Right lung (tissue), 5 donors: Measurements from ENCODE around the gene ZNF555. TPM values are rescaled to one million over a fixed set of nuclear protein-coding genes. Genes with fewer than 3 reads are reported as not detected.
"Not testable (repeated sequence)": the region's sequence is repeated elsewhere in the genome, so short reads cannot be mapped to it uniquely, and the experiment has no call there.

ENCODE experiments used
- DNase-seq, 2 donors: peaks; one replicate each; pipeline ENCODE4 v3.0.0-alpha.2; 2013
- polyA plus RNA-seq, 5 donors: library from polyadenylated mRNA; unstranded; fragments of 120-200 nt; gene quantifications; one replicate each; pipeline versions ENCODE4 v1.2.1 to v1.2.3, GENCODE V29; 2013; ENCODE audit warnings: inconsistent platforms in 1 of 5, low replicate concordance in 1 of 5; ENCODE audit not compliant: insufficient read length in 5 of 5, insufficient read depth in 1 of 5

Gene ZNF555
- polyA plus RNA-seq, 5 donors: 8.1 to 12.9 (median 9.4) TPM

GRCh38 chr19:2806736-2807378 is 34.4 kb upstream of the ZNF555 start:
- DNase-seq: no peak

- no peak for DNase-seq
Observed at GRCh38 chr19:2807379-2808128, 33.7 kb upstream of the ZNF555 start.

DNA sequence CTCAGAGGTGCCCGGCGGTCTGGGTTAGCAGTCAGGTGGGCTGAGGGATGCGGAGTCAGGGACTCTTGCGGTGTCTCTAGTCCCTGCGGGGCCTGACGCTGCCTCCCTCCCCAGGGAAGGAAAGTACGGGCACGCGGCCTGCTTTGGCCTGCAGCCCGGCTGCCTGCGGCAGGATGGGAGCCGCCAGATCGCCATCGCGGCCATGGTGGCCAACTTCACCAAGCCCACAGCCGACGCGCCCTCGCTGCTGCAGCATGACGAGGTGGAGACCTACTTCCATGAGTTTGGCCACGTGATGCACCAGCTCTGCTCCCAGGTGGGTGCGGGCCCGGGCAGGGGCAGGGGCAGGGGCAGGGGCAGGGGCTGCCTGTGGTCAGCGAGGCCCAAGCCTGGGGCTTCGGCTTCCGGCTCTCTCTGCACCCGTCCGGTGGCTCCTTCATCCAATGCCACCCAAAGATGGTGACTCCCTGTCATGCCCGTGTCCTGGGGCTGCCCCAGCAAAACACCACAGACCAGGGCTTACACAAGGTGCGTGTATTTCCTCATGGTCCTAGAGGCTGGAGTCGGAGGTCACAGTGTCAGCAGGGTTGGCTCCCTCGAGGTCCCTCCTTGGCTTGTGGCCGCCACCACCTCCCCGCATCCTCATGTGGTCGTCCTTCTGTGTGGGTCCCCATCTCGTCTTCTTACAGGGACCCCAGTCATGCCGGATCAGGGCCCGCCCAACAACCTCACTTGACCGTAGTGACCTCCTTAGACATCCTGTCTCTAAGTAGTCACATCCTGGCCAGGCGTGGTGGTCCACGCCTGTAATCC is 32.9 kb upstream of the ZNF555 start:
- no peak for DNase-seq

DNA sequence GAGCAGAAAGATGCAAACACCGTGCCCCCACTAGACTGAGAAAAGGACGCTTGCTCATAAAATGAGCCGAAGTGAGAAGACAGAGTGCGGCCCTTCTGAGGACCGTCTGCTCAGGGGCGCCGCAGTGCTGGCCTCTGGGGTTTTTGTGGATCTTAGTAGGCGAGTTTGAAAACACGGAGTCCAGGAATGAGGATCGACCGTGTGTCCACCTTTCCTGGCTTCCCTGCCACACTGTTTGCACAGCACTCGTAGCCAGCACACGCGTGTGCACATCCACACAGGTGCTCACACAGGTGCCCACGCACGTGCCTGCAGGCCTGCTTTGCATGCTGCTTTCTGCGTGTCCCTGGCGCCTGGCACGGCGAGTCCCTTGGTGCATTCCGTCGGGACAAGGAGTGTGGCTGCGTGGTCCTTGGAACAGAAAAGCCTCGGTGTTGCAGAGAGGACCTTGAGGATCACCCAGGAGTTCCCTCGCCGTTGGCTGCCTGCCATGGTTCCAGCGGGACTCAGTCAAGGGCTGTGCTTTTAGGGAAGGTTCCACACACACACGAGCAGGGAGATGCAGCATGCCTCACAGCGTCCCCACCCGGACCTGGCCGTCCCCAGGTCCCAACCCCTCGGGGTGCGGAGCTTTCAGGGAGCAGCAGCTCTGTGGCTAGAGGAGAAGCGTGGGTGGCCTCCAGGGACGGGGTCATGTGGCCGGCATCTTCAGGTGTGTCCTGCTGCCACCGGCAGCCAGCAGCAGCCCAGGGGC is 31.7 kb upstream of the ZNF555 start:
- DNase-seq: no peak

- no peak for DNase-seq
Observed at GRCh38 chr19:2810141-2811091, 30.9 kb upstream of the ZNF555 start.

GRCh38 chr19:2811221-2811722 is 30.0 kb upstream of the ZNF555 start:
- no peak for DNase-seq

GRCh38 chr19:2811735-2812413 is 29.4 kb upstream of the ZNF555 start:
- no peak for DNase-seq

- no peak for DNase-seq
Observed at GRCh38 chr19:2812414-2813234, 28.7 kb upstream of the ZNF555 start.

- DNase-seq: peak in 1 of 2 donors; percentile 4
Observed at GRCh38 chr19:2813235-2814160, 27.8 kb upstream of the ZNF555 start.

- DNase-seq: no peak
Observed at GRCh38 chr19:2814426-2814825, 26.8 kb upstream of the ZNF555 start.

- DNase-seq: no peak
Observed at GRCh38 chr19:2815191-2815614, 26.1 kb upstream of the ZNF555 start.

DNA sequence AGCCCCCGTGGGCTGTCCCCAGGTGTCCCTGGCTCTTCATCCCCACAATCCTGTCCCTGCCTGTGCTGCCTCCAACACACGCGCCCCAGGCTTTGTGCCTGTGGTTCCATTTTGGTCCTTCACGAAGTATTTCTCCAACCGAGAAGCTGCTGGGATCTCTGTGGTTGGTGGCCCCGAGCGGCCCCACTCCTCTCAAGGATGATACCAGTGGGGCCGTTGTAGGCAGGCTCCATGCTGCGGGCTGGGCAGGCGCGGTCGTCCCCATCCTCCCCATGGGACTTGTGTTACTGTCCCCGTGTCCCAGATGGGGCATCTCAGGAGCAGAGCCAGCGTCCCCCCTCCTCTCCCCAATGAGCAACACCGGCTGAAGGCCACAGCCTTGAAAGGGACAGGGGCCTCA is 25.4 kb upstream of the ZNF555 start:
- no peak for DNase-seq

DNA sequence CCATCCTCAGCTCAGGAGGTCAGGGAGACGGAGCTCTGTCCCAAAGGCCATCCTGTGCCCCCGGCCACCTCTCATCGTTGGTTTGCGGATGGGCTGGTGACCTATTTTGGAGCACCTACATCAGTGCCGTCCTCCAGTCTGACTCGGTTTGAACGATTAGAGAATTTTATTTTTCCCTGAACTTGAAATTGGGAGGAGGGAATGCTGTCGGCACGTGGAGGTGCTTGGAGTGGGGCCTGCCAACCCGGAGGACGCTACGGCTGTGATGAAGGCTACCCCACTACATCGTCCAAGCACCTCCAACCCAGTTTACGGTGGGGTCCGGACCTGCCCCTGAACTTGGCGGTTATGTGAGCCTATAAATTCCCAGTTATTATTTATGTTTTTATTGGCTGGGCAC is 24.6 kb upstream of the ZNF555 start:
- DNase-seq: no peak

DNA sequence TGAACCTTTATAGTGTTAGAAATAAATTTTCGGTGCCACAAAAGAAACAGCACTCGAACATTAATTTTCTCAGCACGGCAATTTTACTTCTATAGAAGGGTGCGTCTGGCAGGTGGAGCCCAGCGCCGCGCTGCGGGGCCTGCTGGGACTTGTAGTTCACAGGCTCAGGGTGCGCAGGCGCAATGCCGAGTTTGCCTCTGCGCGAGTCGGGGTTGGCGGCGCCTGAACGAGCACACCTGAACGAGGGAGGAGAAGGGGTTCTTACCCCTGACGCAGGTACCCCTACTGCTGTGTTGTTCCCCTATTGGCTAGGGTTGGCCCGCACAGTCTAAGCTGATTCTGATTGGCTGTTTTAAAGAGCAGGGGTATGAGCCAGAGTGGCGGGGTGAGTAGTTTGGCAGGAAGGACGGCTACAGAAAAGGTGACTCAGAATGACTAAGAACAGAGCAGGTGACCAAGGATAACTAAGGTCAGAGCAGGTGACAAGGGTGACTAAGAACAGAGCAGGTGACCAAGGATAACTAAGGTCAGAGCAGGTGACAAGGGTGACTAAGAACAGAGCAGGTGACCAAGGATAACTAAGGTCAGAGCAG is 23.9 kb upstream of the ZNF555 start:
- DNase-seq: not testable (repeated sequence)

DNA sequence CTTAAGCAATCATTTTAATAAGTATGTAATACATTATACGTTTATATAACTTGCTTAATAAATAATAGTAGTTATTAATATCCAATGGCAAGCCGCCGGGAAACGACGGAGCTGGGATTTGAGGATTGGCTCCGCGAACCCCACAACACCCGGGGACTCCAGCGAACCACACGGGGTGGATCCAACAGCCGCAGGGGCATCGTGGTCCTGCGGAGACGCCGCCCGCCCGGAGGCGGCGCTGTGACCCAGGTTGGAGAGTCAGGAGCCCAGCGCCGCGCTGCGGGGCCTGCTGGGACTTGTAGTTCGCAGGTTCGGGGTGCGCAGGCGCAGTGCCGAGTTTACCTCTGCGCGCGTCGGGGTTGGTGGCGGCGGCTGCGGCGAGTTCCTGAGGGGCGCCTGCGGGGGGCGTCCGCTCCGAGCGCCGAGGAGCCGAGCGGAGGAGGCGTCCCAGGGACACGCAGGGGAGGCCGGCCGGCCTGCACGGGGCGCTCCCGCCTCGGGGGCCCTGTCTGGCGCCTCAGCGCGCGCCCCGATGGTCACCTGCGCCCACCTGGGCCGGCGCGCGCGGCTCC is 21.6 kb upstream of the ZNF555 start, which contains the start of gene ZNF554:
Gene ZNF554, plus strand, starts transcription at position 329 of the 572 bp plus-strand sequence. Its CDS starts 204 bp downstream, at position 533.
- DNase-seq: peak; percentile 93 to 95

DNA sequence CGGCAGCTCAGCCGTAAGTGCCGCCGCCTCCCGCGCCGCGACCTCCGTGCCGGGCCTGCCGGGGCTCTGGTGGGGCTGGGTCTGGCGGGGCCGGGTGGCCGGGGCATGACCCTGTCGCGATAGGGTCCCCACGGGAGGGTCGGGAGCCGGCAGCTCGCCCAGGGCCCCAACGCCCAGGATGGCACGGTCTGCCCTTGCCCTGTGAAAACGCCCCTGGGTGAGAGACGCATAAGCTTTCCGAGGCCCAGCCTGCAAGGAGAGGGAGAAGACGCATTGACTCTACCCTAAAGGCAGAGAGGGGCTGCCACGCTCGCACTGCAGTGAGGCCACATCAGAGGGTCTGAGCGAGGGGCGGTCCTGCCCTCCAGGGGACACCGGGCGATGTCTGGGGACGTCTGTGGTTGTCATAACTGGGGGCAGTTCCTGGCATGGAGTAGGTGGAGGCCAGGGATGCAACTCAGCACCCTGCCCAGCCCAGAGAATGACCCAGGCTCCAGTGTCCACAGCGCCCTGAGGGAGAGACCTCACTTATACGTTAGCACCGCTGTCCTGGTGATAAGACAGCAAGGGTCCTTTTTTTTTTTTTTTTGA is 21.1 kb upstream of the ZNF555 start:
- no peak for DNase-seq
